Neuronal stem cell (in vitro differentiated cells): ENCODE measurements around the gene PRM2.

Source experiments
- DNase-seq: peaks from one replicate; pipeline ENCODE4 v3.0.0-alpha.2; 2013; ENCODE audit warnings: low spot score
- H2AFZ ChIP-seq: one replicate; pipeline ENCODE4 v1.6.1; 2013; ENCODE audit warnings: mild to moderate bottlenecking, low read length, inconsistent platforms
- H2AK5ac ChIP-seq: 2 replicates; pipeline ENCODE4 v1.6.1; 2013; ENCODE audit warnings: low read depth, mild to moderate bottlenecking, inconsistent platforms, low read length, moderate library complexity, mixed read lengths
- H2BK120ac ChIP-seq: 2 replicates; pipeline ENCODE4 v1.6.1; 2013; ENCODE audit warnings: low read depth, mild to moderate bottlenecking, inconsistent platforms, low read length, moderate library complexity, mixed read lengths
- H2BK12ac ChIP-seq: one replicate; pipeline ENCODE4 v1.6.1; 2013; ENCODE audit warnings: low read length, inconsistent platforms
- H2BK15ac ChIP-seq: 2 replicates; pipeline ENCODE4 v1.6.1; 2013; ENCODE audit warnings: mild to moderate bottlenecking, low read length, inconsistent platforms, mixed read lengths
- H2BK5ac ChIP-seq: one replicate; pipeline ENCODE4 v1.6.1; 2013; ENCODE audit warnings: inconsistent platforms, mild to moderate bottlenecking, low read length, moderate library complexity
- H3K14ac ChIP-seq: one replicate; pipeline ENCODE4 v1.6.1; 2013; ENCODE audit warnings: low read length, inconsistent platforms
- H3K18ac ChIP-seq: 2 replicates; pipeline ENCODE4 v1.6.1; 2013; ENCODE audit warnings: low read length, inconsistent platforms
- H3K23ac ChIP-seq: 2 replicates; pipeline ENCODE4 v1.6.1; 2013; ENCODE audit warnings: low read depth, mild to moderate bottlenecking, mixed read lengths, low read length, inconsistent platforms; ENCODE audit not compliant: poor library complexity
- H3K27ac ChIP-seq: replicated peaks from 3 replicates; pipeline ENCODE4 v1.5.1; 2013; ENCODE audit warnings: low read length, inconsistent platforms
- H3K27me3 ChIP-seq, 3 experiments: 2 replicates each; pipeline ENCODE4 v1.6.1; 2013; ENCODE audit warnings: low read length in 3 of 3, mild to moderate bottlenecking in 2 of 3, inconsistent platforms in 1 of 3, low read depth in 1 of 3, mixed read lengths in 1 of 3, moderate library complexity in 1 of 3; ENCODE audit not compliant: control insufficient read depth in 3 of 3, insufficient read depth in 3 of 3
- H3K36me3 ChIP-seq, 2 donors: replicated peaks in 1 of 2; 2 replicates each; pipeline ENCODE4 v1.6.1; 2013; ENCODE audit warnings: low read length in 2 of 2; ENCODE audit not compliant: control insufficient read depth in 2 of 2, insufficient read depth in 2 of 2
- H3K4ac ChIP-seq: 2 replicates; pipeline ENCODE4 v1.6.1; 2013; ENCODE audit warnings: inconsistent platforms, mild to moderate bottlenecking, low read length, moderate library complexity
- H3K4me1 ChIP-seq, 2 donors: 1 replicate in 1 of 2; 2 replicates in 1 of 2; pipeline ENCODE4 v1.6.1; 2013; ENCODE audit warnings: low read length in 2 of 2, low read depth in 1 of 2; ENCODE audit not compliant: control insufficient read depth in 2 of 2, insufficient read depth in 1 of 2
- H3K4me2 ChIP-seq: one replicate; pipeline ENCODE4 v1.6.1; 2013; ENCODE audit warnings: mild to moderate bottlenecking, low read length, inconsistent platforms; ENCODE audit not compliant: insufficient read depth, poor library complexity, severe bottlenecking
- H3K4me3 ChIP-seq, 2 donors: 2 replicates each; pipeline ENCODE4 v1.5.1; 2013; ENCODE audit warnings: low read length in 2 of 2, mild to moderate bottlenecking in 2 of 2, inconsistent platforms in 1 of 2, moderate library complexity in 1 of 2
- H3K79me1 ChIP-seq: one replicate; pipeline ENCODE4 v1.6.1; 2013; ENCODE audit warnings: low read depth, mild to moderate bottlenecking, inconsistent platforms, low read length, moderate library complexity
- H3K9ac ChIP-seq: one replicate; pipeline ENCODE4 v1.6.1; 2013; ENCODE audit warnings: mild to moderate bottlenecking, low read depth, low read length, inconsistent platforms; ENCODE audit not compliant: poor library complexity
- H3K9me3 ChIP-seq, 2 donors: replicated peaks in 1 of 2; 2 replicates each; pipeline versions ENCODE3 to v1.6.1; 2013; ENCODE audit warnings: low read length in 2 of 2, mild to moderate bottlenecking in 2 of 2, inconsistent platforms in 1 of 2, low read depth in 1 of 2, mixed read lengths in 1 of 2, moderate library complexity in 1 of 2; ENCODE audit not compliant: control insufficient read depth in 2 of 2, insufficient read depth in 1 of 2
- H4K8ac ChIP-seq: one replicate; pipeline ENCODE4 v1.6.1; 2013; ENCODE audit warnings: low read depth, mild to moderate bottlenecking, inconsistent platforms, low read length, moderate library complexity
- H4K91ac ChIP-seq: one replicate; pipeline ENCODE4 v1.6.1; 2013; ENCODE audit warnings: low read length, low read depth, mild to moderate bottlenecking, inconsistent platforms; ENCODE audit not compliant: poor library complexity
- whole genome bisulfite sequencing, 2 donors: extraction: QIAGEN DNeasy Blood & Tissue Kit; methylation state at CpG; one replicate each; pipeline ENCODE4 v1.1.7; 2013; ENCODE audit warnings: missing lambda C conversion rate in 2 of 2, mixed read lengths in 1 of 2; ENCODE audit not compliant: insufficient read length in 2 of 2, insufficient replicate concordance in 1 of 2; ENCODE audit errors: extremely low coverage in 2 of 2; 5-methylcytosine and 5-hydroxymethylcytosine counted together

Gene PRM2

GRCh38 chr16:11309895-11310633 lies 33.8 kb upstream of the PRM2 start:
- H4K8ac ChIP-seq: no peak overlapping the region
- no peak overlapping the region for H3K4me3 ChIP-seq
- no peaks in the 10 kb centered on the region for H3K79me1 ChIP-seq
- no peak overlapping the region for H4K91ac ChIP-seq
- no peaks in the 10 kb centered on the region for H3K27me3 ChIP-seq
- no peaks in the 10 kb centered on the region for H3K36me3 ChIP-seq
- H3K9ac ChIP-seq: no peak overlapping the region
- no peak overlapping the region for H3K4ac ChIP-seq
- H2BK5ac ChIP-seq: no peak overlapping the region
- H2BK15ac ChIP-seq: no peak overlapping the region
- H3K4me2 ChIP-seq: no peak overlapping the region
- WGBS, 2 donors: no CpG with 5 or more reads among the region's 9 CpGs
- H3K14ac ChIP-seq: no peak overlapping the region
- no peaks in the 10 kb centered on the region for H3K9me3 ChIP-seq
- DNase-seq: no peak
- H3K18ac ChIP-seq: no peak overlapping the region
- H2AK5ac ChIP-seq: no peak overlapping the region
- H3K4me1 ChIP-seq: peaks cover 5 to 20% of the 10 kb centered on the region in 2 donors
- no peak overlapping the region for H2BK12ac ChIP-seq
- H3K27ac ChIP-seq: no peak overlapping the region
- no peak overlapping the region for H2AFZ ChIP-seq
- H3K23ac ChIP-seq: no peak overlapping the region
- no peak overlapping the region for H2BK120ac ChIP-seq

GRCh38 chr16:11308493-11309283 lies 32.4 kb upstream of the PRM2 start:
- WGBS, 2 donors: no CpG with 5 or more reads among the region's 15 CpGs
- DNase-seq: no peak

GRCh38 chr16:11307639-11308492 lies 31.6 kb upstream of the PRM2 start:
- Histone ChIP-seq H3K4ac (peak overlapping the region; percentile 27), H2BK12ac (peak overlapping the region; percentile 91), H3K36me3 (no peaks in the 10 kb centered on the region), H2AFZ (peak overlapping the region; percentile 32), H3K4me3 (peak overlapping the region in 1 of 2 donors; percentile 4), H3K79me1 (no peaks in the 10 kb centered on the region), H3K9ac (no peak overlapping the region), H3K23ac (peak overlapping the region; percentile 90), H4K91ac (no peak overlapping the region), H2AK5ac (peak overlapping the region; percentile 60), H3K14ac (no peak overlapping the region), H3K18ac (peak overlapping the region; percentile 90), H2BK15ac (peak overlapping the region; percentile 56), H2BK5ac (no peak overlapping the region), H4K8ac (no peak overlapping the region), H3K27me3 (no peaks in the 10 kb centered on the region), H3K27ac (no peak overlapping the region), H3K4me2 (no peak overlapping the region), H3K9me3 (no peaks in the 10 kb centered on the region), H2BK120ac (no peak overlapping the region), H3K4me1 (peaks cover 2 to 6% of the 10 kb centered on the region in 2 donors)
- no peak for DNase-seq
- no CpG with 5 or more reads among the region's 21 CpGs for WGBS, 2 donors

More at GRCh38 chr16:11308493-11309283, 32.4 kb upstream of the PRM2 start:
- Histone ChIP-seq H3K4me2 (no peak overlapping the region), H4K8ac (no peak overlapping the region), H2BK120ac (no peak overlapping the region), H2AK5ac (peak overlapping the region; percentile 66), H2BK12ac (peak overlapping the region; percentile 91), H3K23ac (no peak overlapping the region), H2BK15ac (peak overlapping the region; percentile 56), H3K9me3 (no peaks in the 10 kb centered on the region), H3K36me3 (no peaks in the 10 kb centered on the region), H3K4ac (peak overlapping the region; percentile 27), H3K27ac (no peak overlapping the region), H3K4me1 (peaks cover 5 to 14% of the 10 kb centered on the region in 2 donors), H4K91ac (no peak overlapping the region), H3K14ac (no peak overlapping the region), H2BK5ac (no peak overlapping the region), H3K9ac (no peak overlapping the region), H2AFZ (peak overlapping the region; percentile 32), H3K18ac (peak overlapping the region; percentile 90), H3K79me1 (no peaks in the 10 kb centered on the region), H3K4me3 (peak overlapping the region in 1 of 2 donors; percentile 19), H3K27me3 (no peaks in the 10 kb centered on the region)
